MCF 10A (cell line): ENCODE measurements around the gene BSND. TPM values are rescaled to one million over a fixed set of nuclear protein-coding genes. Genes with fewer than 3 reads are reported as not detected.
A peak's percentile ranks its signal among the peaks of the same experiment; 100 is the strongest.
"Not testable (repeated sequence)": the region's sequence is repeated elsewhere in the genome, so short reads cannot be mapped to it uniquely, and the experiment has no call there.

ENCODE experiments used
- BruUV-seq: library from RNA; stranded (reverse); fragments of 400-500 nt; replicated peaks from 2 replicates; lab custom pipeline; 2021; lab: Mats Ljungman, UMichigan
- CTCF ChIA-PET: fragments of 300-600 bp; sonication (Branson Sonifier 250); formaldehyde crosslinking; extraction: SDS; loops from one replicate; lab custom pipeline; 2021; ENCODE audit warnings: antibody characterized with exemption, inconsistent platforms; lab: Yijun Ruan, JAX
- POLR2A ChIA-PET: fragments of 300-600, 350-650 bp; sonication (Branson Sonifier 250); formaldehyde crosslinking; extraction: SDS; loops from one replicate; lab custom pipeline; 2020; ENCODE audit warnings: antibody characterized with exemption, inconsistent platforms; lab: Yijun Ruan, JAX
- DNase-seq: peaks from one replicate; pipeline ENCODE4 v3.0.0-alpha.2; 2018; ENCODE audit not compliant: unreplicated experiment
- H3K27ac Mint-ChIP-seq: one replicate; pipeline ENCODE4 v1.8.0; 2022; ENCODE audit warnings: mild to moderate bottlenecking, low read depth, mixed read lengths; ENCODE audit not compliant: unreplicated experiment
- H3K27me3 Mint-ChIP-seq: one replicate; pipeline ENCODE4 v1.8.0; 2022; ENCODE audit warnings: mixed read lengths; ENCODE audit not compliant: insufficient read depth, unreplicated experiment
- H3K36me3 Mint-ChIP-seq: one replicate; pipeline ENCODE4 v1.8.0; 2022; ENCODE audit warnings: mild to moderate bottlenecking, moderate library complexity, mixed read lengths; ENCODE audit not compliant: insufficient read depth, unreplicated experiment
- H3K4me1 Mint-ChIP-seq: one replicate; pipeline ENCODE4 v1.8.0; 2022; ENCODE audit warnings: mixed read lengths; ENCODE audit not compliant: insufficient read depth, unreplicated experiment
- H3K4me3 Mint-ChIP-seq: one replicate; pipeline ENCODE4 v1.8.0; 2022; ENCODE audit warnings: mild to moderate bottlenecking, moderate library complexity, mixed read lengths; ENCODE audit not compliant: unreplicated experiment
- H3K9me3 Mint-ChIP-seq: one replicate; pipeline ENCODE4 v1.8.0; 2022; ENCODE audit warnings: mixed read lengths; ENCODE audit not compliant: unreplicated experiment
- intact Hi-C: fragments of 100-400 bp; cut with micrococcal nuclease; formaldehyde crosslinking; loops from 2 replicates; pipeline ENCODE4 v1.14.1; 2022
- total RNA-seq: library from RNA; stranded (reverse); gene quantifications from 2 replicates; pipeline ENCODE4 v1.2.3, GENCODE V29; 2022
- TF ChIP-seq, protein P1 (sequence below): fragments of 200-600 bp; IDR thresholded peaks from one replicate; pipeline ENCODE4 v1.8.0; 2022; ENCODE audit warnings: antibody characterized with exemption, mild to moderate bottlenecking; ENCODE audit not compliant: unreplicated experiment

Gene BSND
- total RNA-seq, 1 experiment from 2014 or later, result not detected

DNA sequence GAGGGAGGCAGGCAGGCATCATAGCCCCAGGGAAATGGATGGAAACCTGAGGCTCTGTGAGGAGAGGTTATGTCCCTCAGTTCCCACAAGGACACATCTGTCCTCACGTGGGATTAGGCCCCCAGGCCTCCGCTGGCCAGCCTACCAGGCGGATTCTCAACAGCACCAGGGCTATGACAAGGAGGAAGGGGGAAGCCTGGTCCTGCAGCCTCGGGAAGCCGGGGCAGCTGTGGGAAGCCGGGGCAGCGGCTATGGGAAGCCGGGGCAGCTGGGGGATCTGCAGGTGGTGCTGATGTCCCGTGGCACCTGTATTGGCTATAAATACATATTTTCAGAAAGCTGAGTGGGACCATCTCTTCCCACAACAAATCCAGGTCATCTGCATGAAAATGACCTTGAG, 19.7 kb downstream of the BSND start:
- TF ChIP-seq, protein P1, sequence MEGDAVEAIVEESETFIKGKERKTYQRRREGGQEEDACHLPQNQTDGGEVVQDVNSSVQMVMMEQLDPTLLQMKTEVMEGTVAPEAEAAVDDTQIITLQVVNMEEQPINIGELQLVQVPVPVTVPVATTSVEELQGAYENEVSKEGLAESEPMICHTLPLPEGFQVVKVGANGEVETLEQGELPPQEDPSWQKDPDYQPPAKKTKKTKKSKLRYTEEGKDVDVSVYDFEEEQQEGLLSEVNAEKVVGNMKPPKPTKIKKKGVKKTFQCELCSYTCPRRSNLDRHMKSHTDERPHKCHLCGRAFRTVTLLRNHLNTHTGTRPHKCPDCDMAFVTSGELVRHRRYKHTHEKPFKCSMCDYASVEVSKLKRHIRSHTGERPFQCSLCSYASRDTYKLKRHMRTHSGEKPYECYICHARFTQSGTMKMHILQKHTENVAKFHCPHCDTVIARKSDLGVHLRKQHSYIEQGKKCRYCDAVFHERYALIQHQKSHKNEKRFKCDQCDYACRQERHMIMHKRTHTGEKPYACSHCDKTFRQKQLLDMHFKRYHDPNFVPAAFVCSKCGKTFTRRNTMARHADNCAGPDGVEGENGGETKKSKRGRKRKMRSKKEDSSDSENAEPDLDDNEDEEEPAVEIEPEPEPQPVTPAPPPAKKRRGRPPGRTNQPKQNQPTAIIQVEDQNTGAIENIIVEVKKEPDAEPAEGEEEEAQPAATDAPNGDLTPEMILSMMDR, result no peak
- H3K27me3 Mint-ChIP-seq, result peaks cover 37% of the 10 kb centered on the region
- no peaks in the 10 kb centered on the region for H3K9me3 Mint-ChIP-seq
- intact Hi-C loops, result no loop called here
- CTCF ChIA-PET, result interaction anchor here (0.6 to 4.7 kb wide), 5 partner anchors 11 to 73 kb away, joined by 3 to 53 read pairs (median 4); no protein-coding TSS in a partner anchor
- H3K4me3 Mint-ChIP-seq, result no peak overlapping the region
- POLR2A ChIA-PET, result no interaction called here
- no TSS peak for BruUV-seq
- no peaks in the 10 kb centered on the region for H3K36me3 Mint-ChIP-seq
- no peak overlapping the region for H3K27ac Mint-ChIP-seq
- H3K4me1 Mint-ChIP-seq, result peaks cover 11% of the 10 kb centered on the region
- no peak for DNase-seq

GRCh38 chr1:55021942-55022546, 23.3 kb downstream of the BSND start:
- BruUV-seq, result no TSS peak
- H3K9me3 Mint-ChIP-seq, result no peaks in the 10 kb centered on the region
- peak; percentile 93 for DNase-seq
- peaks cover 27% of the 10 kb centered on the region for H3K4me1 Mint-ChIP-seq
- H3K27ac Mint-ChIP-seq, result peak overlapping the region; percentile 85
- no peak overlapping the region for H3K4me3 Mint-ChIP-seq
- intact Hi-C loops, result loop anchor here (1.0 kb wide), 4 partner anchors 26 to 350 kb away; no protein-coding TSS in a partner anchor
- POLR2A ChIA-PET, result interaction anchor here (0.7 to 1.2 kb wide), 2 partner anchors 16 to 77 kb away, joined by 3 to 5 read pairs; no protein-coding TSS in a partner anchor
- no peaks in the 10 kb centered on the region for H3K36me3 Mint-ChIP-seq
- CTCF ChIA-PET, result interaction anchor here (0.6 to 4.7 kb wide), 32 partner anchors 9 to 1732 kb away, joined by 3 to 81 read pairs (median 4); partner anchors contain the start of gene BSND
- TF ChIP-seq, protein P1, result peak; percentile 92
- peaks cover 3% of the 10 kb centered on the region for H3K27me3 Mint-ChIP-seq

DNA sequence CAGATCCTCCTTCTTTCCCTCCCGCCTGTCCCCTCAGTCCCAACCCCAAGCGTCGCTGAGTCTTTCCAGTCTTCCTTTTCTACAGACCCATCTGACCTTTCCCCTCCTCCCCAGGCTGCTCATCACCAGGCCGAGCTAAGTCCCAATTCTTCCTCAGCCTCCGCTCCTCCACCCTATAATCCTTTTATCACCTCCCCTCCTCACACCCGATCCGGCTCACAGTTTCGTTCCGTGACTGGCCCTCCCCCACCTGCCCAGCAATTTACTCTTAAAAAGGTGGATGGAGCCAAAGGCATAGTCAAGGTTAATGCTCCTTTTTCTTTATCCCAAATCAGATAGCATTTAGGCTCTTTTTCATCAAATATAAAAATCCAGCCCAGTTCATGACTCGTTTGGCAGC, 25.4 kb downstream of the BSND start:
- CTCF ChIA-PET, H3K9me3 Mint-ChIP-seq, H3K27ac Mint-ChIP-seq, intact Hi-C loops, DNase-seq, H3K27me3 Mint-ChIP-seq, POLR2A ChIA-PET, H3K4me3 Mint-ChIP-seq, H3K36me3 Mint-ChIP-seq, BruUV-seq: not testable (repeated sequence)
- H3K4me1 Mint-ChIP-seq, result peaks cover 32% of the 10 kb centered on the region

DNA sequence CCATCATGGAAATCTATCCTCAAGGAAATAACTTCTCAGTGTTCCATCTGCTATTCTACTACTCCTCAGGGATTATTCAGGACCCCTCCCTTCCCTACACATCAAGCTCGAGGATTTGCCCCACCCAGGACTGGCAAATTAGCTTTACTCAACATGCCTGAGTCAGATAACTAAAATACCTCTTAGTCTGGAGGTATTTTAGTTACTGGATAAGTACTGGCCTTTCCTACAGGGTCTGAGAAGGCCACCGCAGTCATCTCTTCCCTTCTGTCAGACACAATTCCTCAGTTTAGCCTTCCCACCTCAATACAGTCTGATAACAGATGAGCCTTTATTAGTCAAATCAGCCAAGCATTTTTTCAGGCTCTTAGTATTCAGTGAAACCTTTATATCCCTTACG, 27.9 kb downstream of the BSND start:
- peaks cover 30% of the 10 kb centered on the region for H3K4me1 Mint-ChIP-seq
- DNase-seq, H3K4me3 Mint-ChIP-seq, H3K27ac Mint-ChIP-seq, H3K36me3 Mint-ChIP-seq, BruUV-seq, CTCF ChIA-PET, H3K27me3 Mint-ChIP-seq, POLR2A ChIA-PET, H3K9me3 Mint-ChIP-seq, intact Hi-C loops: not testable (repeated sequence)

GRCh38 chr1:55031098-55031497, 32.4 kb downstream of the BSND start:
- not testable (repeated sequence) for DNase-seq
- CTCF ChIA-PET, result interaction anchor here (0.9 kb wide), 1 partner anchor 86 kb away, joined by 4 read pairs; no protein-coding TSS in a partner anchor

More at GRCh38 chr1:55031098-55031497, 32.4 kb downstream of the BSND start:
- POLR2A ChIA-PET, H3K27me3 Mint-ChIP-seq, H3K4me3 Mint-ChIP-seq, H3K9me3 Mint-ChIP-seq, BruUV-seq, H3K36me3 Mint-ChIP-seq, H3K27ac Mint-ChIP-seq, intact Hi-C loops: not testable (repeated sequence)
- H3K4me1 Mint-ChIP-seq, result peaks cover 14% of the 10 kb centered on the region
